ENCODE data around the gene PATL2.
"Not testable (repeated sequence)": the region's sequence is repeated elsewhere in the genome, so short reads cannot be mapped to it uniquely, and the experiment has no call there.

Gene PATL2

GRCh38 chr15:44726568-44727484 lies 15.7 kb upstream of the PATL2 start:
- peak; percentile 97 for DNase-seq (ENCODE audit: low read depth)
- TF ChIP-seq POLR2A (IDR thresholded peaks at IDR 0.05; ENCODE audit: extremely low read depth, insufficient read length) = peak; percentile 42
- TF ChIP-seq MAX (IDR thresholded peaks at IDR 0.05; ENCODE audit: low read depth, low read length) = peak; percentile 82
- peak; percentile 6 for TF ChIP-seq CTCF (IDR thresholded peaks at IDR 0.05; ENCODE audit: low read depth, low read length)
- peak; percentile 87 for TF ChIP-seq MYC (IDR thresholded peaks at IDR 0.05; ENCODE audit: low read depth, low read length)
- H3K4me3 ChIP-seq (ENCODE audit: low read depth, low read length) = peak overlapping the region; percentile 42

GRCh38 chr15:44726136-44726535 lies 15.0 kb upstream of the PATL2 start:
- H3K4me3 ChIP-seq (ENCODE audit: low read depth, low read length) = peak overlapping the region; percentile 42
- no peak for TF ChIP-seq CTCF (IDR thresholded peaks at IDR 0.05; ENCODE audit: low read depth, low read length)
- TF ChIP-seq MAX (IDR thresholded peaks at IDR 0.05; ENCODE audit: low read depth, low read length) = no peak
- no peak for TF ChIP-seq POLR2A (IDR thresholded peaks at IDR 0.05; ENCODE audit: extremely low read depth, insufficient read length)
- DNase-seq (ENCODE audit: low read depth) = peak; percentile 52

GRCh38 chr15:44722011-44722410 lies 10.9 kb upstream of the PATL2 start:
- no peak for TF ChIP-seq POLR2A (IDR thresholded peaks at IDR 0.05; ENCODE audit: extremely low read depth, insufficient read length)
- TF ChIP-seq CTCF (IDR thresholded peaks at IDR 0.05; ENCODE audit: low read depth, low read length) = no peak
- TF ChIP-seq MAX (IDR thresholded peaks at IDR 0.05; ENCODE audit: low read depth, low read length) = no peak
- TF ChIP-seq MYC (IDR thresholded peaks at IDR 0.05; ENCODE audit: low read depth, low read length) = no peak
- DNase-seq (ENCODE audit: low read depth) = no peak
- no peak overlapping the region for H3K4me3 ChIP-seq (ENCODE audit: low read depth, low read length)

- no peak overlapping the region for H3K4me3 ChIP-seq (ENCODE audit: low read depth, low read length)
- no peak for TF ChIP-seq MYC (IDR thresholded peaks at IDR 0.05; ENCODE audit: low read depth, low read length)
- no peak for DNase-seq (ENCODE audit: low read depth)
Measured at GRCh38 chr15:44720460-44721176, 9.5 kb upstream of the PATL2 start.

GRCh38 chr15:44720000-44720435 lies 8.9 kb upstream of the PATL2 start:
- not testable (repeated sequence) for H3K4me3 ChIP-seq (ENCODE audit: low read depth, low read length); DNase-seq (ENCODE audit: low read depth)

GRCh38 chr15:44719293-44719999 lies 8.3 kb upstream of the PATL2 start:
- DNase-seq (ENCODE audit: low read depth) = peak; percentile 49
- H3K4me3 ChIP-seq (ENCODE audit: low read depth, low read length) = no peak overlapping the region

GRCh38 chr15:44718927-44719292 lies 7.8 kb upstream of the PATL2 start:
- TF ChIP-seq POLR2A (IDR thresholded peaks at IDR 0.05; ENCODE audit: extremely low read depth, insufficient read length) (no peak), CTCF (IDR thresholded peaks at IDR 0.05; ENCODE audit: low read depth, low read length) (no peak), MAX (IDR thresholded peaks at IDR 0.05; ENCODE audit: low read depth, low read length) (no peak), MYC (IDR thresholded peaks at IDR 0.05; ENCODE audit: low read depth, low read length) (no peak)

More at GRCh38 chr15:44719293-44719999, 8.3 kb upstream of the PATL2 start:
- TF ChIP-seq POLR2A (IDR thresholded peaks at IDR 0.05; ENCODE audit: extremely low read depth, insufficient read length) (peak; percentile 15), MYC (IDR thresholded peaks at IDR 0.05; ENCODE audit: low read depth, low read length) (no peak), MAX (IDR thresholded peaks at IDR 0.05; ENCODE audit: low read depth, low read length) (peak; percentile 40)

More at GRCh38 chr15:44718927-44719292, 7.8 kb upstream of the PATL2 start:
- no peak for DNase-seq (ENCODE audit: low read depth)
- H3K4me3 ChIP-seq (ENCODE audit: low read depth, low read length) = no peak overlapping the region

All from NB4 (cell line).